NT2/D1 (cell line): ENCODE measurements around the gene KDM4B.

Experiments used
- DNase-seq: peaks from one replicate; pipeline ENCODE4 v3.0.0-alpha.2; 2011; ENCODE audit warnings: low read depth, low spot score
- H3K27me3 ChIP-seq: 2 replicates; pipeline ENCODE4 v1.6.0; 2011; ENCODE audit warnings: mild to moderate bottlenecking; ENCODE audit not compliant: insufficient read length, insufficient read depth
- H3K36me3 ChIP-seq: 2 replicates; pipeline ENCODE4 v1.6.1; 2011; ENCODE audit warnings: mild to moderate bottlenecking, low read length, mixed read lengths; ENCODE audit not compliant: insufficient read depth, insufficient read length
- H3K4me1 ChIP-seq: 2 replicates; pipeline ENCODE4 v1.5.1; 2011; ENCODE audit not compliant: insufficient read depth, insufficient read length
- H3K4me3 ChIP-seq: 2 replicates; pipeline ENCODE4 v1.5.1; 2011; ENCODE audit warnings: low read depth; ENCODE audit not compliant: insufficient read length
- H3K9ac ChIP-seq: 2 replicates; pipeline ENCODE4 v1.6.0; 2011; ENCODE audit warnings: low read depth; ENCODE audit not compliant: insufficient read length
- H3K9me3 ChIP-seq: 2 replicates; pipeline ENCODE4 v1.5.1; 2011; ENCODE audit warnings: mild to moderate bottlenecking, low read length; ENCODE audit not compliant: insufficient read depth
- SUZ12 ChIP-seq: IDR thresholded peaks from 2 replicates; pipeline ENCODE4 v1.6.1; 2011; ENCODE audit not compliant: insufficient read length, insufficient read depth; ENCODE audit errors: extremely low read depth
- YY1 ChIP-seq: IDR thresholded peaks from 2 replicates; pipeline ENCODE4 v1.6.1; 2011; ENCODE audit not compliant: insufficient read length, insufficient read depth
- ZNF274 ChIP-seq: IDR thresholded peaks from 2 replicates; pipeline ENCODE4 v1.6.1; 2011; ENCODE audit warnings: mild to moderate bottlenecking, low read depth, low read length

The KDM4B gene

GRCh38 chr19:5017235-5017634 is 48.3 kb downstream of the KDM4B start:
- Histone ChIP-seq H3K4me1 (peaks cover 3% of the 10 kb centered on the region), H3K9me3 (peaks cover 10% of the 10 kb centered on the region; the same call in 1 of the 2 replicates), H3K36me3 (peaks cover 57% of the 10 kb centered on the region), H3K27me3 (no peaks in the 10 kb centered on the region), H3K9ac (no peak overlapping the region), H3K4me3 (no peak overlapping the region)
- no peak for DNase-seq
- no peak for TF ChIP-seq YY1
- no peak for TF ChIP-seq SUZ12
- no peak for TF ChIP-seq ZNF274

GRCh38 chr19:5018224-5019015 is 49.5 kb downstream of the KDM4B start:
- Histone ChIP-seq H3K4me3 (no peak overlapping the region), H3K36me3 (peaks cover 55% of the 10 kb centered on the region), H3K9ac (no peak overlapping the region), H3K9me3 (peaks cover 10% of the 10 kb centered on the region; the same call in 1 of the 2 replicates), H3K4me1 (peaks cover 8% of the 10 kb centered on the region), H3K27me3 (no peaks in the 10 kb centered on the region)
- no peak for DNase-seq
- no peak for TF ChIP-seq SUZ12
- no peak for TF ChIP-seq ZNF274
- no peak for TF ChIP-seq YY1

- H3K36me3 ChIP-seq = peaks cover 51% of the 10 kb centered on the region
- no peak overlapping the region for H3K9ac ChIP-seq
- no peak for DNase-seq
- H3K9me3 ChIP-seq = peaks cover 10% of the 10 kb centered on the region; the same call in 1 of the 2 replicates
- H3K4me3 ChIP-seq = no peak overlapping the region
- H3K4me1 ChIP-seq = peaks cover 11% of the 10 kb centered on the region
- TF ChIP-seq YY1 (no peak), SUZ12 (no peak), ZNF274 (no peak)
- no peaks in the 10 kb centered on the region for H3K27me3 ChIP-seq
These were observed 51.5 kb downstream of the KDM4B start for GRCh38 chr19:5020368-5020767.

- H3K9me3 ChIP-seq = peaks cover 10% of the 10 kb centered on the region; the same call in 1 of the 2 replicates
- no peak overlapping the region for H3K4me3 ChIP-seq
- H3K36me3 ChIP-seq = peaks cover 48% of the 10 kb centered on the region
- no peak overlapping the region for H3K9ac ChIP-seq
- DNase-seq = no peak
- TF ChIP-seq ZNF274 = no peak
- TF ChIP-seq SUZ12 = no peak
- TF ChIP-seq YY1 = no peak
- H3K4me1 ChIP-seq = peaks cover 11% of the 10 kb centered on the region
- no peaks in the 10 kb centered on the region for H3K27me3 ChIP-seq
These were observed 52.1 kb downstream of the KDM4B start for GRCh38 chr19:5021046-5021445.

- H3K4me1 ChIP-seq = peaks cover 11% of the 10 kb centered on the region
- H3K36me3 ChIP-seq = peaks cover 40% of the 10 kb centered on the region
- no peak overlapping the region for H3K4me3 ChIP-seq
- no peaks in the 10 kb centered on the region for H3K27me3 ChIP-seq
- no peak overlapping the region for H3K9ac ChIP-seq
- no peak for DNase-seq
- no peak for TF ChIP-seq SUZ12
- TF ChIP-seq YY1 = no peak
- no peak for TF ChIP-seq ZNF274
- H3K9me3 ChIP-seq = peaks cover 10% of the 10 kb centered on the region; the same call in 1 of the 2 replicates
These were observed 53.4 kb downstream of the KDM4B start for GRCh38 chr19:5022066-5022860.

GRCh38 chr19:5023128-5023571 is 54.2 kb downstream of the KDM4B start:
- Histone ChIP-seq H3K36me3 (peaks cover 39% of the 10 kb centered on the region), H3K9me3 (peaks cover 10% of the 10 kb centered on the region; the same call in 1 of the 2 replicates), H3K4me1 (peaks cover 11% of the 10 kb centered on the region), H3K4me3 (no peak overlapping the region), H3K9ac (no peak overlapping the region), H3K27me3 (no peaks in the 10 kb centered on the region)
- no peak for TF ChIP-seq ZNF274
- no peak for TF ChIP-seq SUZ12
- TF ChIP-seq YY1 = no peak
- no peak for DNase-seq

- DNase-seq = no peak
- no peaks in the 10 kb centered on the region for H3K27me3 ChIP-seq
- H3K9ac ChIP-seq = no peak overlapping the region
- no peak overlapping the region for H3K4me3 ChIP-seq
- H3K4me1 ChIP-seq = peaks cover 11% of the 10 kb centered on the region
- TF ChIP-seq SUZ12 = no peak
- no peak for TF ChIP-seq ZNF274
- no peak for TF ChIP-seq YY1
- H3K9me3 ChIP-seq = peaks cover 5% of the 10 kb centered on the region; the same call in 1 of the 2 replicates
- peaks cover 29% of the 10 kb centered on the region for H3K36me3 ChIP-seq
These were observed 55.4 kb downstream of the KDM4B start for GRCh38 chr19:5024282-5024681.
